HuH-7 (cell line): ENCODE measurements around the gene SLC10A1.
A peak's percentile ranks its signal among the peaks of the same experiment; 100 is the strongest.
"Not testable (repeated sequence)": the region's sequence is repeated elsewhere in the genome, so short reads cannot be mapped to it uniquely, and the experiment has no call there.

Experiments used
- DNase-seq: peaks from one replicate; pipeline ENCODE4 v3.0.0; 2011; ENCODE audit warnings: low spot score

SLC10A1 gene

DNA sequence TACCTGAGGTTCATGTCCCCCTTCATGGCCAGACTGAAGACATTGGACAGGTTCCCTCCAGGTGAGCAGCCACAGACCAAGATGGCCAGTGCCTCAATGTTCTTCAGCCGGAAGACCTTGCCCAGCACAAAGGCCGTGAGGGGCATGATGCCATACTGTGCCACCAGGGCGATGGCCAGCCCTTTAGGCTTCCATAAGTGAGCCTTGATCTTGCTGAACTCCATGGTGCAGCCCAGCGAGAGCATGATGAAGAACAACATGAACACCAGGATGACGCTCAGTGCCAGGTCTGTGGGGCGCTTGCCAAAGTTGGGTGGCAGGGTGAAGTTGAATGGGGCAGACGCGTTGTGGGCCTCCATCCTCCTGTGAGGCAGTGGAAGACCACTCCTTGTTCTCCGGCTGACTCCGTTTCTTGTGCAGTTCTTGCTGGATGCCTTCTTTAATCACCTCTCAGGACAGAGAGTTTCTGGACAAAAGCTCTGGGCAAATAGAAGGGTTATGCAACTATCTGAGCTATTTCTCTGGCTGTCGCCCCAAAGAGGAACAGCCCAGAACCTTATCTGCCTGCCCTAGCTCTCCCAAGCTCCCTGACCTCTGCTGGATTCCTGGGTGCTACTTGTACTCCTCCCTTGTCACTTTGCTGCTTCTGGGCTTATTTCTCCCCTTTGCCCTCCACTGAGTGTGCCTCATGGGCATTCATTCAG is at the start of gene SLC10A1:
Gene SLC10A1 (minus strand): TSS at position 445 of the 704 bp plus-strand sequence. CDS start 86 bp downstream, at position 359.
- no peak for DNase-seq

DNA sequence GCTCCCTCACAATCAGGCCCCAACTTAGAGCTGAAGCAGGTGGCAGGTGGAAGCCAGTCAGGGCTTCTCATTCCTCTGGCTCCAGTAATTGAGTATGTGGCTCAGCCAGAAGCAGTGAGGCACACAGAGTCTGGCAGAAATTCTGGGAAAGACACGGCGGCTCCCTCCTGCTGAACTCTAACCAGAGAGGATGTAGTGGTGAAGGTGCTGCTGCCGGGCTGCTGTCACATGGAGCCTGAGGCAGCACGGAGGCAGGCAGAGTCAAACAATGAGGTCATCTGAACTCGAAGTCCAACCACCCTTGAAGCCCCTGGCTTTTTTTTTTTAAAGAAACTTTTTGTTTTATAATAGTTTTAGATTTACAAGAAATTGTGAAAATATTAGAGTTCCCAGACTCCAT is 48.7 kb upstream of the SLC10A1 start:
- peak; percentile 42 for DNase-seq

DNA sequence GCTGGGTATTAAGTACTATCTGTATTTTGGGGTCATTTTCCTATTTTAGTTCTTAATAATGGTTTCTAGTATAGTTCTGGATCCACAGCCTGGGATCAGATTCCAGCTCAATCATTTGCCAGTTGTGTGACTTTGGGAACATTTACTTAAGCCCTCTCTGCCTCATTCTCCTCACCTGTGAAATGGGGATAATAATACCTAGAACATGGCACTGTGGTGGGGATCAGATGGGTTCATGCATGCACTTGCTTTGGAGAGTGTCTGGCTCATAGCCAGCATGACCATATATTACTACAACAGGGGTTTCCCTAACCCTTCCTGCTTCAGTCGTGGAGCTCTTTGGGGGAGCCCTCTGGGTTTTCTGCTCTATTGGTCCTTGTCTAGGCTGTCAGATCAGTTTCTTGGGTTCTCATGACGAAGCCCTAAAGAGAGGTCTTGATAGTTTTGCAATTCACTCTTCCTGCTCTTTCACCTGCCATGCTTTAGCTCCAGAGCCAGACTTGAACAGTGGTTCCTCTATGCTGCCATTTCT is 48.1 kb upstream of the SLC10A1 start:
- no peak for DNase-seq

DNA sequence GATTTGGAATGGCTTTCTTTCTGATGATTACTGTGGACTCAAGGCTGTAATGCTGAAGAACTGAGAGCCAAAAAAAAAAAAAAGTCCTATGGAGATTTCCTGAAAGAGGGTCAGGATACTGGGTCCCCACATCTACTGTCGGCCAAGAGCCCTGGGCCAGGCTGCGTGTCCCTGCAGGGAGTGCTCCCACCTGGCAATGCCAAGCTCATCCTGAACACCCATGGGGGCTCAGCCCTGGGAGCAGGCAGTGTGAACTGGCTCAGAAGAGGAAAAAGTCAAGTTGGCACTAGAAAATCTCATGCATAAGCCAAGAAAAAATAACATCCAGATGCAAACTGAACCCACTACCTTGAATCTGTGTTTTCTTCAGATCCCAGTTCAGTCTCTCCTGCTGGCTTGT is 47.1 kb upstream of the SLC10A1 start:
- no peak for DNase-seq

DNA sequence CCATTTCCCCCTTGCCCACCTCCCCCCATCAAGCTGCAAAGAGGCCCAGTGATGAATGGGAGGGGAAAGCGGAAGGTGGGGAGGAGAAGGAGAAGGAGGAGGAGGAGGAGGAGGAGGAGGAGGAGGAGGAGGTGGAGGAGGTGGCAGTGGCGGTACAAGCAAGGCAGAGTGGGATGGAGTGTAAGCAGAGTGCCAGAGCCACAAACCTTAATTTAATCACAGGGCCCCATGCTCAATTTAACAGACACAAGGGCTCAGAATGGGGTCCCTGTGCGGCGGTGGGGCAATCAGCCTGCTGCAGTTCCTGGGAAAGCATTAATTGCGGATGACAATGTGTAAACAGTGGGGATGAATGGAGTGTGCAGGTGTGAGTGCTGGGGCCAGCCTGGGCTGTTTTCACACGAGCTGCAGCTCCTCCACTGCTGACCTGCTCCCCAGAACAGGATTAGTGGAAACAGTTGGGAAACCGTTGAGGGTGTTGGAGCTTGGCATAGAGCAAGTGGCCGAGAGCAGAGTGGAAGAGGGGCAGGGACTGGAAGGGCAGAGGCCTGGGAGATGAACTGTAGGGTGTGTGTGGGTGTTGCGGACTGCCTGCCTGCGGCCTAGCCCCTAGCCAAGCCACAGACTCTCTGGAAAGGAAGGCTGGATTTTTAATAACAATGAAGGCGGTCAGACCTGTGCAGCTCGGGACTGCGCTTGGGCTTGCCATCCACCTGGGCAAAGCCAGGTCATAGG is 45.8 kb upstream of the SLC10A1 start:
- DNase-seq, result no peak

DNA sequence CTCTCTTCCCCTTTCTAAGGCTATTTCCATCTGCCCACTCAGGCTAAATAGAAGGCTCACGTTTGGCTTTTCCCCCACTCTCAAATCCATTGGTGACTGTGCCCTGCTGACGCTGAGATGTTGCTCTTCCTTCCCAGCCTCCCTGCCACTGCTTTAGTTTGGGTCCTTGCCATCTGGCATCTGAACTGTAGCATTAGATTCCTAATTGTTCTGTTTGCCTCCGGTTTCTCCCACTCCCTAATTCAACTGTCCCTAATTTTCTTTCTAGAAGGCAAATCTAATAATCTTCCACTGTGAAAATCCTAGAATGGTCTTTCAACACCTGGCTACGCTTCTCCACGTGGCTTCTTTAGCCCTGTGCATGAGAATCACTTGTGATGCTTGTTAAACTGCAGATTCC is 44.6 kb upstream of the SLC10A1 start:
- no peak for DNase-seq

DNA sequence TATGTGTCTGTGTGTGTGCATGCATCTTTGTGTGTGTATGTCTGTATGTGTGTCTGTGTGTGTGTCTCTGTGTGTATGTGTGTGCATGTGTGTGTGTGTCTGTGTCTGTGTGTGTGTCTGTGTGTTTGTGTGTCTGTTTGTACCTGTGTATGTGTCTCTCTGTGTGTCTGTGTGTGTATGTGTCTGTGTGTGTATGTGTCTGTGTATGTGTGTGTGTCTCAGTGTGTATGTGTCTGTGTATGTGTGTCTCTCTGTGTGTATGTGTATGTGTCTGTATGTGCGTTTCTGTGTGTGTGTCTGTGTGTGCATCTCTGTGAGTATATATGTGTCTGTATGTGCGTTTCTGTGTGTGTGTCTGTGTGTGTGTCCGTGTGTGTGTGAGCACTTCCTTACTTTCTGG is 42.6 kb upstream of the SLC10A1 start:
- no peak for DNase-seq

DNA sequence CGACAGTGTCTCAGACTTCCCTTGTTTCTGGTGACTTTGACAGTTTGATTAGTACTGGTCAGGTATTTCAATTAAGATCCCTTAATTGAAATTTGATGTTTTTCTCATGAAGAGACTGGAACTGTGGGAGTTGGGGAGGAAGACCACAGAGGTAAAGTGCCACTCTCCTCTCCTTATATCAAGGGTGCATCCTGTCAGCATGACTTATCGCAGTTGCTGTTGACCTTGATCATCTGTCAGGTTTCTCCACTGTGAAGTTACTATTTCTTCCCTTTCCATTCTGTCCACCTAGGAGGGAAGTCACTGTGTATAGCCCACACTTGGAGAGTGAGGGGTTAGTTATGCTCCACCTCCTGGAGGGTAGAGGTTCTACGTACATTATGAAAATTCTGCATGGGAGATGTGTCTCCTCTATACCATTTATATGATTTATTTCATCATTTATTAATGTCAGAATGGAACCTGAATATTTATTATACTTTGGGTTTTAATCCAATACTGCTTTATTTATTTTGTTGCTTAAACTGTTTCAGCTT is 41.9 kb upstream of the SLC10A1 start:
- no peak for DNase-seq

DNA sequence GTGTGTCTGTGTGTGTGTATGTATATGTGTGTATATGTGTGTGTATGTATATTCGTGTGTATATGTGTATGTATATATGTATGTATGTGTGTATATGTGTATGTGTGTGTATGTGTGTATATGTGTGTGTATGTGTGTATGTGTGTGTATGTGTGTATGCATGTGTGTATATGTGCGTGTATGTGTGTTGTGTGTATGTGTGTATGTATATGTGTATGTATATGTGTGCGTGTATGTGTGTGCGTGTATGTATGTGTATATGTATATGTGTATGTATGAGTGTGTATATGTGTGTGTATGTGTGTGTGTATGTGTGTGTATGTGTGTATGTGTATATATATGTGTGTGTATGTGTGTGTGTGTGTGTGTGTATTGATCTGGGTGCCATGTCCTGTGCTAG is 31.8 kb upstream of the SLC10A1 start:
- DNase-seq, result no peak

DNA sequence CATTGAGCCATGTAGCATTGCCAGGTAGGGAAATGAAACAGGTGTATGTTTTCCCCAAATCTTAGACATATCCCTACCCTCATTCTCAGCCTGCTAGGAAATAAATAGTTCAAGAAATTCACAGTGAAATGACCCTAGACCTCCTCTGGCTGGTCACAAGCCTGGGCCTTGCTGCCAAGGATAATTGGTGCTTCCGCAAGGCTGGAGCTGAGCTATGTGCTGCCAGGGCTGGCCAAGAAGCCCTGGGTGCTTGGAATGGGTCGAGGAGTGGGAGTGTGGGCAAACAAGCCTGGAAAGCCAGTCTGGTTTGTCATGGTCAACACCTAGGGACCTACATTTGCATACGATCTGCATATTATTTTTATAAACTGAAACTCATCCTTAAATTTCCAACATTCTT is 31.3 kb upstream of the SLC10A1 start:
- DNase-seq, result no peak

DNA sequence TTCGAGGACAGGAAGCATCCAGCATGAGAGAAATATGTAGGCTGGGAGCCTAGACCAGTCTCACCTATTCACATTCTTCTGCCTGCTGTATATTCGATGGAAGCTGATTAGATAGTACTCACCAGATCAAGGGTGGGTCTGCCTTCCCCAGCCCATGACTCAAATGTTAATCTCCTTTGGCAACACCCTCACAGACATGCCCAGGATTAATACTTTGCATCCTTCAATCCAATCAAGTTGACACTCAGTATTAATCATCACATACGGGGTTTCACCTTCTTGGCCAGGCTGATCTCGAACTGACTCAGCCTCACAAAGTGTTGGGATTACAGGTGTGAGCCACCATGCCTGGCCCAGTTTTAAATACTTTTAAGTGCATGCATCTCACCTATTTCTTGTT is 30.5 kb upstream of the SLC10A1 start:
- no peak for DNase-seq

DNA sequence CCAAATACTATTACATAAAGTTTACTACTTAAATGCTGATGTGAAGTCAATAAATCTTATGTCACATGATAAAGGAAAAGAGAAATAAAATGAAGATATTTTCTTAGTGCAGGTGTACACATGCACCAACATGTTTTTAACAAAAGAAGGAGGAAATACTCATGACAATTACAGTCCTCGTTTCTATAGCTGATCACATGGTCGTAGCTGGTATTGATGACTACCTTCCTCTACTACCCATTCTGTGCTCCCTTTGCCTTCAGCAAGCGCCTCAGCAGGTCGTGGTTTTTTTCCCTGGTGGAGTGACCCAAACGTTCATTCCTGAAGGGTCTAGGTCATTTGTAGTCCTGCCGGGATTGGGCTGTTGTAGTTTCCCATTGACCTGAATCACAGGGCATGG is 25.4 kb upstream of the SLC10A1 start:
- DNase-seq, result no peak

DNA sequence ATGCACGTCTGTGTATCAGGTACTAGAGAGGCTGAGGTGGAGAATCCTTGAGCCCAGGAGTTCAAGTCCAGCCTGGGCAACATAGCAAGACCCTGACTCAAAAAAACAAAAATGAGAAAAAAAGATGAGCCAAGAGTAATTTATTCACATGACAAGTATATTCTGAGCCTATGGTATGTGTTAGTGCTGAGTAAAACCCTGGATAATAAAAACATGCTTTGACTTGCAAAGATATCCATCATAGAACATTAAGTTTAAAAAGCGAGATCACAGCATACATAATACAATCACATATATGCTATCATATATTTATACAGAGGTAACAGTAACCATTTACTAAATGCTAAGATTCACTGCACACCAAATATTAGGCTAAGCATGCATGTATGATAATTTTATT is 23.9 kb upstream of the SLC10A1 start:
- DNase-seq, result no peak

DNA sequence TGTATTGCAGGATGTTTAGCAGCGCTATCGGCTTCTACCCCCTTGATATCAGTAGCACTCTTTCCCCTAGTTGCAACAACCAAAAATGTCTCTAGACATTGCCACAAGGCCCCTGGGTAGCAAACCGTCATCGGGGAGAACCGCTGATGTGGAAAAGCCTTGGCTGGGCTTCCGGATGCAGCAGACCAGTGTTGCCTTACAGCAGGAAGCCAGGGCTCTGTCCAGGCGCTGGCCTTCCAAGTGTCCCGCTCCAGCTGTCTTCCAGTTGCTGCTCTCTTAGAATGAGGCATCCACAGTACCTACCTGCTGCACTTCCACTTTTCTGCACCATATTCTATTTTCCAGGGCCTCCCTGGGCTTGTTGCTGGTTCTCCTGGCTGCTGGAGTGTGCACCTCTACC is 22.6 kb upstream of the SLC10A1 start:
- DNase-seq, result no peak

DNA sequence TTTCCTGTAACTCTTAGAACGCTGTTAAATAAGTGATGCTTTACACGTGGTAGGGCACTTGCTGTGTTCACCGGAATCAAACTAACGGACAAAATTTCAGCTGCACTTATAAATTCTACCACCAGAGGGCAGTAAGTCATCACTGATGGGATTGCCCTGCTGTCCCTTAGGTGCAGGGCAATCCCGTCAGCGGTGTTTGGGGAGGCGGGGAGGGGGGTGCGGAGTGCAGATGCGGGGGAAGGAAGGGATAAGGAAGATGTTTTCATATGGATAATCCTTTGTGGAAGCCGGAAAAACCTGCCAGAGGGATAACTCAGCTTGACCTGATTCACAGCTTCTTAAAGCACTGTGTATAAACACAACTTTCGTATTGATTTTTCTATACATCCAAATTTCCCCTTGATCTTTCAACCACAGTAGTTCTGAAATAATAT is 21.7 kb upstream of the SLC10A1 start:
- DNase-seq, result peak; percentile 57

DNA sequence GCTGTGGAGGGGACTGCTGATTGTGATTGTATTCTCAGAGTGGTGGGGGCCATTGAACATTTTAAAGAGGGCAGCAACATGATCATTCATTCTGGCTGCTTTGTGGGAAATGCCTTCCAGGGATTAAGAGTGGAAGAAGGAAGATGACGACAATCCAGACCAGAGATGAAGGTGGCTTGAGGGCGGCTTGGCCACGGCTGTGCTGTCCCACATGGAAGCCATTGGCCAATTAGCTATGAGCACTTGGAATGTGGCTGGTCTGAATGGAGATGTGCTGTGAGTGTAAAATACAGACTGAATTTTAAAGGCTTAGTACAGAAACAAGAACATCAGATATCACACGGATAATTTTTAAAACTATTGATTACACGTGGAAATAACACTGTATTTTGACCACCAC is 19.2 kb upstream of the SLC10A1 start:
- DNase-seq, result no peak

DNA sequence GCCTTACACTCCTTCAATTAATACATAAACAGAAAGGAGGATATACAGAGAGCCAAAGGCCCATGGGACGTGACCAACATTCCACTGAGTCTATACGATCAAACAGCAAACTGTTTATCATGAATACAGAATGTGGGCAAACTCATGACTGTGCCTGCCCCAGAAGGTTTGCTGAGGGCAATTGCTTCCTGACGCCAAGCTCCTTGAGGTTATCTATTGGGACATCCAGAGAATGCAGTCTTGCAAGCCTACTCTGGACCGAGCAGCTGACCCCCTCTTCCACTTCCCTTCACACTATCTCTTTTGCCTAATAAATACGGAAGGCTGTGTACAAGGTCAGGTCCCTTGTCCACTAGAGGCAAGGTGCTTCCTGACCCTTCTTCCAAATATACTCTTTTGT is 18.5 kb upstream of the SLC10A1 start:
- no peak for DNase-seq

DNA sequence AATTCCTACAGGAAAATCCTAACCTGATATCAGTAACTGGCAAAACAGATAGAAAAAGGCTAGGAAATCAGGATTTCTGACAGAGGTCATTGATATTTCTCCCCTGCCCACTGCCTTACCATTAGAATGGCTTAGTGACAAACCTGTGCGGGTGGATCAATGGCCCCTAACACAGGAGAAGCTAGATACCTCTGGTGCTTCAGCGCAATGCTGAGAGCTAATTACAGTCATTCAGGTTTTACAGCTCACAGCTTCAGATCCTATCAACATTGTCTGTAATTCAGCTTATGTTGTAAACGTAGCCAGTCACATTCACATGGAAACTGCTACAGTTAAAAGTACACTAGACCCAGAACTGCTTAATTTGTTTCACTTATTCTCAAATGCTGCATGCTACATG is 17.4 kb upstream of the SLC10A1 start:
- DNase-seq, result no peak

DNA sequence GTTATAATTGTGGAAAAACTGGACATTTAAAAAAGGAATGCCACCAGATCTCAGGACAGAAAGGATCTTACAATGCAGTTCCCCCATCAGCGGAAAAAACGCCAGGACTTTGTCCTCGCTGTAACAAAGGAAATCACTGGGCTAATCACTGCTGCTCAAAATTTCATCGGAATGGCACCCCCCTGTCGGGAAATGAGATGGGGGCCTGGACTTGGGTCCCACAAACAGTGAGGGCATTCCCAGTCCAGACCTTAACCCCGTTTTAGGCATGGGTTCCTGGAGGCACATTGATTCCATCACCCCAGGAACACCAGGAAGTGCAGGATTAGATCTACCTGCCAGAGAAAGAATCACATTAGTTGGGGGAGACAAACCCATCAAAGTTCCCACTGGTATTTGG is 16.3 kb upstream of the SLC10A1 start:
- not testable (repeated sequence) for DNase-seq

DNA sequence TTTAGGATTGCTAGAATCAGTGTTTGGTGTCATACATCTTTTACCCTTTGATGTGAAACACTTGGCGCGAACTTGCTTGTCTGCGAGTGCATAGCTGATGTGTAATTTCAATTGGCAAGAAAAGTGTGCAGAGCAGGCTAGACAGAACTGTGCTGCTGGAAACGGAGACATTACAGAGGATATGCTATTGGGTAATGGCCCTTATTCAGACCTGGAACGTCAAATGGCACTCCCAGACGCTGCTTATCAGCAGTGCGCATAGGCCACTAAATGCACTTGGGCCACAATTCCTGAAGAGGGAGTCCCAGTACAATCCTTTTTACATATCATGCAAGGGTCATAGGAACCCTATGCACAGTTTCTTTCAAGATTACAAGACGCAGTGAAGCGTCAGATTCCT is 15.7 kb upstream of the SLC10A1 start:
- DNase-seq, result no peak

DNA sequence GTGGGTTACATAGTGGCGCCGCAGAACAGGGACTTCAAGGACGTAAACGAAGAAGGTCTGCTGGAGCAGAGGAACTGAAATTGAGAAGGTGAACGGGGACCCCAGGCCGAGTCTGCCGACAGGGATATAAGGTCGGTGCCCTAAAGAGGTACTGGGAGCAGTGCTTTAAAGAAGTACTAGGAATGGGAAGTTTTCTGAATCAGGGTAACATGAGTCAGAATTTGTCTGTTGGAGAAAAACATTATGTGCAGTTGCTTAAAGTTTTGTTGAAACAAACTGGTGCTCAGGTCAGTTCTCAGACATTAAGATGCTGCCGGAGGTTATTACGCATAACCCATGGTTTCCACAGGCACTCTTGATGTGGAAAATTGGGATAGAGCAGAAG is 14.8 kb upstream of the SLC10A1 start:
- DNase-seq, result no peak

DNA sequence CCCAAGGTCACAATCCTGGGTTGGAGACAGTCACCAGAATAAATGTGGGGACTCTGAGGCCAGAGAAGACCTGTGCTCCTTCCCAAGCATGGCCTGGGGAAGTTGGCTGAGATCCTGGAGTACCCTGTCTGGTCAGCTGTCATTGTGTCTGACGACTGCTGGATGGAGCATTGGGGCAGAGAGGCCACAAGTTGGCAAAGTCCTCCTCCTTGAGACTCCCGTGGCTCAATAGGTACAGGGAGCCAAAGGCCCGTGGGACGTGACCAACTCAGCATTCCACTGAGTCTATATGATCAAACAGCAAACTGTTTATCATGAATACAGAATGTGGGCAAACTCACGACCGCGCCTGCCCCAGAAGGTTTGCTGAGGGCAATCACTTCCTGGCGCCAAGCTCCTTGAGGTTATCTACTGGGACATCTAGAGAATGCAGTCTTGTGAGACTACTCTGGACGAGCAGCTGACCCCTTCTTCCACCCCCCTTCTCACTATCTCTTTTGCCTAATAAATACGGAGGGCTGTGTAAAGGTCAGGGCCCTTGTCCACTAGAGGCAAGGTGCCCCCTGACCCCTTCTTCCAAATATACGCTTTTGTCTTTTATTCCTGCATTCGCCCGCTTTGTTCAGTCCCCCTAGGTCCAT is 14.3 kb upstream of the SLC10A1 start:
- no peak for DNase-seq
